COLO829 (cell line): ENCODE results near the gene VASP.
A peak's percentile ranks its signal among the peaks of the same experiment; 100 is the strongest.

Experiments
- DNase-seq: peaks from one replicate; pipeline ENCODE4 v3.0.0; 2012; ENCODE audit warnings: low spot score

Gene VASP

GRCh38 chr19:45506989-45507871, at the start of gene VASP:
VASP (plus strand) TSS chr19:45507479; CDS start chr19:45507772, 293 bp downstream.
- DNase-seq = peak; percentile 85

DNA sequence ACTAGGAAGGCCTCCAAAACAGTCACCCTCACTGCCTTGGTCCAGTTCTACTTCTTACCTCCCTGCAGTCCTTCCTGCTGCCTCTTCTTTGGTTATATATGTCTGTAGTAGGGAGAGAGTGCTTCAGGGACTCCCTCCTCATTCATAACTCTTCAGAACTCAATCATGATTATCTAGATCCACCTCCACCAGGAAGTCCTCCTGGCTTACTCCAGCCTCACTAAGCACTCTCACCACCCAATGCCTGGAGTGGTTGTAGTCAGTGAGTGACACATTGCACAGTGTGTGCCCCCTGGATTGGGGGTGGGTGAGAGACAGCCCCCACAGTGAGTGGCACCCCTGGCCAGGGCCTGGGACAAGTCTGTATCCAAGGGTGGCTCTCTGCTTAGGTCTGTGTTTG, 49.5 kb upstream of the VASP start:
- DNase-seq = no peak

GRCh38 chr19:45460807-45461347, 46.4 kb upstream of the VASP start:
- no peak for DNase-seq

DNA sequence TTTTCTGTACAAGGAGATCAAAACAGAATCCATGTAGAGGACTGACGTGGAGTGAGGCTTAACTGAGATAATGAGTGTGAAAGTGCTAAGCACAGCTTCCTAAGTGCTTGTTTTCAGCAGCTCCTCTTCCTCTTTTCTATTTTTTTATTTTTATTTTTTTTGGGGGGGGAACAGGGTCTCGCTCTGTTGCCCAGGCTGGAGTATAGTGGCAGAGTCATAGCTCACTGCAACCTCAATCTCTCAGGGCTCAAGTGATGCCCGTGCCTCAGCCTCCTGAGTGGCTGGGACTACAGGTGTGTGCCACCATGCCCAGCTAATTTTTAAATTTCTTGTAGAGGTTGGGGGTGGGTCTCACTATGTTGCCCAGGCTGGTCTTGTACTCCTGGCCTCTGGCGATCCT, 45.1 kb upstream of the VASP start:
- no peak for DNase-seq

DNA sequence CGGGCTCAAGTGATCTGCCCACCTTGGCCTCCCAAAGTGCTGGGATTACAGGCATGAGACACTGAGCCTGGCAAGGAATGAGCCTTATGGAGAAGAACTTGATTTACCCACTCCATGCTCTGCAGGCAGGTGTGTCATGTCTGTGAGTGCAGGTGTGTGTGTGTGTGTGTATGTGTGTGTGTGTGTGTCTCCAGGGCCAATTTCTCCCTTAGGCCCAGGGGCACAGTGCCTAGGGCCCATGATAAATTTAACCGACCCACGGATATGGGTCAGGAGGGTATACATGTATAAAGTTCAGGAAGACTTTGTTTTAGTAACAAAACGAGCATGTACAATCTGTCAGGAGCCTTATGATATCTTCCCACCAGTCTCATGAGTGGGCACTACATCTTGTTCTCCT, 44.0 kb upstream of the VASP start:
- DNase-seq = no peak

- DNase-seq = no peak
These were observed 43.0 kb upstream of the VASP start for GRCh38 chr19:45464274-45464673.

- no peak for DNase-seq
These were observed 42.3 kb upstream of the VASP start for GRCh38 chr19:45464852-45465441.

GRCh38 chr19:45467115-45467455, 40.2 kb upstream of the VASP start:
- DNase-seq = no peak

- peak; percentile 96 for DNase-seq
These were observed 39.7 kb upstream of the VASP start, which contains the start of gene FOSB for GRCh38 chr19:45467456-45468158. FOSB (plus strand) TSS chr19:45467996; CDS start chr19:45468587, 591 bp downstream.

DNA sequence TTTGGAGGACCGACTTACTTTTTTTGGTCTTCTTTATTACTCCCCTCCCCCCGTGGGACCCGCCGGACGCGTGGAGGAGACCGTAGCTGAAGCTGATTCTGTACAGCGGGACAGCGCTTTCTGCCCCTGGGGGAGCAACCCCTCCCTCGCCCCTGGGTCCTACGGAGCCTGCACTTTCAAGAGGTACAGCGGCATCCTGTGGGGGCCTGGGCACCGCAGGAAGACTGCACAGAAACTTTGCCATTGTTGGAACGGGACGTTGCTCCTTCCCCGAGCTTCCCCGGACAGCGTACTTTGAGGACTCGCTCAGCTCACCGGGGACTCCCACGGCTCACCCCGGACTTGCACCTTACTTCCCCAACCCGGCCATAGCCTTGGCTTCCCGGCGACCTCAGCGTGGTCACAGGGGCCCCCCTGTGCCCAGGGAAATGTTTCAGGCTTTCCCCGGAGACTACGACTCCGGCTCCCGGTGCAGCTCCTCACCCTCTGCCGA, 39.1 kb upstream of the VASP start:
- no peak for DNase-seq

DNA sequence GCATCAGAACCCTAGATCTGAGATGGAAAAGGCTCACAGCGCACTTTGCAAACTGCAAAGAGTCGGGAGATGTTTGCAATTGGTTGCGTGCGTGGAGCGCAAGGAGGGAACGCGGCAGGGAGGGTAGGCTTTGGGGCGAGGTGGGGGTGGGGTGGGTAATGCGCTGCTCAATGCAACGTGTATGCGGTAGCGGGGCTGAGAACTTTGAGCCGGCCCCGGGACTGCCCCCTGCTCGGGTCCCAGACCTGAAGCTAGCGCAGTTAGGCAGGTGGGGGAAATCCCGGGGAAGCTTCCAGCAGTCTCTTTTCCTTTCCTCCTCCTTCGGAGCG, 38.5 kb upstream of the VASP start:
- no peak for DNase-seq

- DNase-seq = peak; percentile 76
These were observed 37.9 kb upstream of the VASP start for GRCh38 chr19:45469132-45469944.

DNA sequence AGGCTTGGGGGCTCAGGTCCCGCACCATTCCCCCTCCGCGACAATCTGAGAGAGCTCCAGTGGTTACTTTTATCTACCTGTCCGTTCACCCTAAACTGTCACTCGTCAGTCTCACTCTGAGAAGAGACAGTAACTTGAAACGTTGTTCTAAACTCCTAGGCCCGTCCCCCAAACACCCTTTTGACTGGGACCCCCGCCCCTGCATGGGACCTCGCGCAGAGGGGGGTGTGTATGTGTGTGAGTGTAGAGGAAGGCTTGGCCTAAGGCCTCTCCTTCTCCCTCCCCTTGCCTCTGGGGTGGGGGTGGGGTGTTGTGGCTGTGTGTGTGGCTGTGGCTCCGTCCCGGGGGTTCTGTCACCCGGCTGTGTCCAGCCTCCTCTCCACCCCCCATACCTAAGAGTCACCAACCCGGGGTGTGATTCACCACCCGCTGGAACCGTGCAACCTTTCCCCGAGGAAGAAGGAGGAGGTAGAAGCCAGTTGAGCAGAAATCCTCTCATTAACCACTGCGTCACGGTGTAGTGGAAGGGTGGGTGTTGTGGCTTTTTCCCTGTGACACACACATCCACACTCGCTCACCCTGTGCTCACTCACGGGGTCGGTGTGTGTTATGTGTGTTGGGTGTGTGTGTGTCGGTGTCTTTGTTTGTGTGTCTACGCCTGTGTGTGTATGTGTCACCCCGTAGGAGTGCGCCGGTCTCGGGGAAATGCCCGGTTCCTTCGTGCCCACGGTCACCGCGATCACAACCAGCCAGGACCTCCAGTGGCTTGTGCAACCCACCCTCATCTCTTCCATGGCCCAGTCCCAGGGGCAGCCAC, 37.1 kb upstream of the VASP start:
- DNase-seq = no peak

- DNase-seq = no peak
These were observed 36.6 kb upstream of the VASP start for GRCh38 chr19:45470762-45471081.

DNA sequence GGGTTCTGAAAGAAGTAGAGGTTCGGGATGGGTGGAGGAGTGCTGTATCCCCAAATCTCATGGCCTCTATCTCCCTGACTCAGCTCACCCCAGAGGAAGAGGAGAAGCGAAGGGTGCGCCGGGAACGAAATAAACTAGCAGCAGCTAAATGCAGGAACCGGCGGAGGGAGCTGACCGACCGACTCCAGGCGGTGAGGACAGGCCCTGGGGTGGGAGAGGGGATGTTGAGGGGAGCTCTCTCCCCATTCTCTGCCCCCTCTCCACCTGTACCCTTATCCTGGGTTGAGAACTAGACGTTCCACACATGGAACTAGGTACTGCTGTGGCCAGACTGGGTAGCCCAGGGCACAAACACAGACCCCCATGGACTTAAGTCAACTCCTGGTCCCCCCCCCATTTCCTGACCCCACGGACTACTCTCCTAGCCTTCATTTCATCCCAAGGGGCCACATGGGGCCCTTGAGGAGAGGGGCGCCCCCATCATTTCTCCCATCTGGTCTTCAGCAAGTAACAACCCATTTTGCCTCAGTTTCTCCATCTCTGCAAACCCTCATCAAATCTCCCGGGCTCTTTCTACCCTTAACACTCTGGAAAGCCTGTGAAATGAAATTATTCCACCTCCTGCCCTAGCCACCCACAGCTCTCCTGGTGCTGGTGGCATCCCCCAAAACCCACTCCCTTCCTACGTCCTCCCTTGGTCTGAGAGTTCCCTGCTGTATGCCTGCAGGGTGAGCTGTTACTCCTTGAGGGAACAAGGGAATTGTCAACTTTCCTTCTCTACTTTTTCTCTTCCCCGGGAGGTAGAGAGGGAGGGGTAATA, 36.0 kb upstream of the VASP start:
- DNase-seq = no peak

DNA sequence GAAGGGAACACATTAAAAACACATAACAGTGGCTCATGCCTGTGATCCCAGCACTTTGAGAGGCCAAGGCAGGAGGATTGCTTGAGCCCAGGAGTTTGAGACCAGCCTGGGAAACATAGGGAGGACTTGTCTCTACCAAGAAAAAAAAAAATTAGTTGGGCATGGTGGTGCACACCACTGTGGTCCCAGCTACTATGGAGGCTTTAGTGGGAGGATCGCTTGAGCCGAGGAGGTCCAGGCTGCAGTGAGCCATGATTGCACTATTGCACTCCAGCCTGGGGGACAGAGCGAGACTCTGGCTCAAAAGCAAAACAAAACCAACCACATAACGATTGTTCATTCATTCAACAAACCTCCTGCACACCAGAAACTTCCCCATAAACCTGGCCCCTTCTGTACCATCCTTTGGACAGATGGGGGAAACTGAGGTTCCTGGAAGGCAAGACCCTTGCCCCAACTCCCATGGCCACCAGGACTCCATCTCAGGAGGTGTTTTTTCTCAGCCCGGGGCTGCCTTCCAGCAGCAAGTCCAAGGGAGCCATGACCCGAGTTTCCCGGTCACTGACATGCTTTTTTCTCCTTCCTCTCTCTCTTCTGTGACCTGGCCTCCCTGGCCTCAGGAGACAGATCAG, 35.2 kb upstream of the VASP start:
- no peak for DNase-seq

DNA sequence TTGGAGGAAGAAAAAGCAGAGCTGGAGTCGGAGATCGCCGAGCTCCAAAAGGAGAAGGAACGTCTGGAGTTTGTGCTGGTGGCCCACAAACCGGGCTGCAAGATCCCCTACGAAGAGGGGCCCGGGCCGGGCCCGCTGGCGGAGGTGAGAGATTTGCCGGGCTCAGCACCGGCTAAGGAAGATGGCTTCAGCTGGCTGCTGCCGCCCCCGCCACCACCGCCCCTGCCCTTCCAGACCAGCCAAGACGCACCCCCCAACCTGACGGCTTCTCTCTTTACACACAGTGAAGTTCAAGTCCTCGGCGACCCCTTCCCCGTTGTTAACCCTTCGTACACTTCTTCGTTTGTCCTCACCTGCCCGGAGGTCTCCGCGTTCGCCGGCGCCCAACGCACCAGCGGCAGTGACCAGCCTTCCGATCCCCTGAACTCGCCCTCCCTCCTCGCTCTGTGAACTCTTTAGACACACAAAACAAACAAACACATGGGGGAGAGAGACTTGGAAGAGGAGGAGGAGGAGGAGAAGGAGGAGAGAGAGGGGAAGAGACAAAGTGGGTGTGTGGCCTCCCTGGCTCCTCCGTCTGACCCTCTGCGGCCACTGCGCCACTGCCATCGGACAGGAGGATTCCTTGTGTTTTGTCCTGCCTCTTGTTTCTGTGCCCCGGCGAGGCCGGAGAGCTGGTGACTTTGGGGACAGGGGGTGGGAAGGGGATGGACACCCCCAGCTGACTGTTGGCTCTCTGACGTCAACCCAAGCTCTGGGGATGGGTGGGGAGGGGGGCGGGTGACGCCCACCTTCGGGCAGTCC, 34.5 kb upstream of the VASP start:
- DNase-seq = no peak

- no peak for DNase-seq
These were observed 34.0 kb upstream of the VASP start for GRCh38 chr19:45473367-45473681.
